GM23338 (cell line): ENCODE data around the gene PLA2G2A.

Experiments used
- CREB1 ChIP-seq: fragments of 250-450 bp; sonication (Bioruptor Pico); IDR thresholded peaks from 2 replicates; pipeline ENCODE4 v1.5.0; 2020; ENCODE audit warnings: low read depth, mild to moderate bottlenecking, moderate library complexity
- CTCF ChIP-seq, 2 experiments: fragments of 200-600 bp in 1 of 2; sonication (generic) in 1 of 2; conservative IDR thresholded peaks; 2 replicates each; pipeline versions ENCODE4 v1.5.1 to v1.6.1; 2016 to 2017; ENCODE audit warnings: antibody characterized with exemption in 2 of 2, low read depth in 2 of 2, mild to moderate bottlenecking in 2 of 2, moderate library complexity in 1 of 2
- ETS1 ChIP-seq: IDR thresholded peaks from 2 replicates; pipeline ENCODE4 v1.6.1; 2016; ENCODE audit warnings: antibody characterized with exemption
- EZH2 ChIP-seq: fragments of 200-600 bp; sonication (generic); IDR thresholded peaks from one replicate; pipeline ENCODE4 v1.8.0; 2017; ENCODE audit warnings: antibody characterized with exemption, mild to moderate bottlenecking, low read depth; ENCODE audit not compliant: unreplicated experiment
- EZH2phosphoT487 ChIP-seq: fragments of 200-600 bp; sonication (generic); IDR thresholded peaks from one replicate; pipeline ENCODE4 v1.8.1; 2018; ENCODE audit warnings: antibody characterized with exemption; ENCODE audit not compliant: unreplicated experiment
- POLR2AphosphoS5 ChIP-seq: IDR thresholded peaks from 2 replicates; pipeline ENCODE4 v1.6.1; 2016; ENCODE audit warnings: antibody characterized with exemption, low read depth
- REST ChIP-seq: IDR thresholded peaks from one replicate; pipeline ENCODE4 v1.6.1; 2018; ENCODE audit warnings: antibody characterized with exemption; ENCODE audit not compliant: unreplicated experiment
- ZNF114 ChIP-seq: fragments of 250-450 bp; sonication (Bioruptor Pico); IDR thresholded peaks from 2 replicates; pipeline ENCODE4 v1.5.0; 2020; ENCODE audit warnings: mild to moderate bottlenecking, moderate library complexity
- ZNF462 ChIP-seq: fragments of 250-450 bp; sonication (Bioruptor Pico); IDR thresholded peaks from 2 replicates; pipeline ENCODE4 v1.5.0; 2020; ENCODE audit warnings: mild to moderate bottlenecking, moderate library complexity

DNA sequence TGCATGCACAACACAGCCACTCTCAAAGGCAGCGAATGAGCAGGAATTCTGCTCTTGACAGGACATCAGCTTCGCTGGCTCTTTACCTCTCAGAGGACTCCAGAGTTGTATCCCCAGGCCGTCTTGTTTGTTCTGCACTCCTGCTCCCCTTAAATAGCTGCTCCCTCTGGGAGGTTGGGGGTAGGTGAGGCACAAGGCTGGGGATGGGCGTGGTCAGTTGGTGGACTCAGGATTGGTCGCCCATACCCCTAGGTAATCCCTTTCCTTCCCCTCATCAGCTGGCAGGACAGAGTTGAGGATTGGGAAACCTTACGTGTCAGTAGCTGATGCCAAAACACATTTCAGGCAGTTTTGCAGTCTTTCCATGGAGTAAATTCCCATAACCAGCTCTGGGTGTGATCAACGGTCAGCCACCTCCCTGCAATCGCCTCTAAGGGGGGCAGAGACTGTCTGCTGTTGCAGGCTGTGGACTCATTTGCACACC lies at the start of gene PLA2G2A:
- no peak for TF ChIP-seq CTCF (conservative IDR thresholded peaks at IDR 0.05; ENCODE audit: low read depth in 2 of 2)
- TF ChIP-seq EZH2, result no peak
- no peak for TF ChIP-seq EZH2phosphoT487
- TF ChIP-seq POLR2AphosphoS5, result no peak
- no peak for TF ChIP-seq REST
- TF ChIP-seq CREB1, result no peak
- no peak for TF ChIP-seq ETS1
- TF ChIP-seq ZNF114 (CRISPR knock-in tag), result no peak
- TF ChIP-seq ZNF462 (CRISPR knock-in tag), result no peak
